Colonic mucosa (tissue), 4 donors: ENCODE results near the gene DDX1. TPM values are rescaled to one million over a fixed set of nuclear protein-coding genes. Genes with fewer than 3 reads are reported as not detected.

ENCODE experiments used
- DNase-seq: peaks from one replicate; pipeline ENCODE4 v3.0.0-alpha.2; 2020
- H3K27ac ChIP-seq: fragments of 200-600 bp; one replicate; pipeline ENCODE4 v1.8.0; 2021
- H3K27me3 ChIP-seq: fragments of 200-600 bp; one replicate; pipeline ENCODE4 v1.8.0; 2021
- H3K36me3 ChIP-seq: fragments of 200-600 bp; one replicate; pipeline ENCODE4 v1.8.0; 2021
- H3K4me1 ChIP-seq: fragments of 200-600 bp; one replicate; pipeline ENCODE4 v1.8.0; 2021; ENCODE audit warnings: mild to moderate bottlenecking
- H3K4me3 ChIP-seq: fragments of 200-600 bp; one replicate; pipeline ENCODE4 v1.8.0; 2021
- H3K9ac ChIP-seq, 2 donors: one replicate each; pipeline ENCODE4 v1.7.0; 2013; ENCODE audit warnings: control low read depth in 2 of 2, low read depth in 2 of 2, low read length in 2 of 2
- H3K9me3 ChIP-seq: fragments of 200-600 bp; one replicate; pipeline ENCODE4 v1.8.0; 2021
- CTCF ChIP-seq: fragments of 200-600 bp; IDR thresholded peaks from one replicate; pipeline ENCODE4 v1.8.0; 2022; ENCODE audit warnings: antibody characterized with exemption, mild to moderate bottlenecking
- intact Hi-C: fragments of 100-400 bp; cut with DNase I; formaldehyde crosslinking; loops from one replicate; pipeline ENCODE4 v1.14.1; 2022
- total RNA-seq, 2 donors: library from RNA; stranded (reverse); fragmentation: NEBNext Ultra II Directional in 1 of 2; extraction: Animal tissue kit (Norgen Biotek cat#: 25700) in 1 of 2; gene quantifications; one replicate each; pipeline ENCODE4 v1.2.1, GENCODE V29; 2021
- donor health status: healthy.
- donor health status: DM: no; HTN: no; CAD: no.
- donor health status: DM: no; HTN: no; CAD: no.

The DDX1 gene
- total RNA-seq, 2 donors from 2014 or later, result 71.6 to 91.3 TPM

- H3K36me3 ChIP-seq, result peaks cover 4% of the 10 kb centered on the region
Measured at GRCh38 chr2:15631883-15632282, 40.2 kb downstream of the DDX1 start.

GRCh38 chr2:15633043-15633970 is 41.6 kb downstream of the DDX1 start:
- no peaks in the 10 kb centered on the region for H3K4me1 ChIP-seq
- no peak overlapping the region for H3K4me3 ChIP-seq
- no peak overlapping the region for H3K9ac ChIP-seq
- intact Hi-C loops, result loop anchor here (10.0 kb wide), 2 partner anchors 111 to 301 kb away; no protein-coding TSS in a partner anchor
- no peak for DNase-seq
- H3K27ac ChIP-seq, result no peak overlapping the region
- TF ChIP-seq CTCF, result no peak
- H3K9me3 ChIP-seq, result no peaks in the 10 kb centered on the region
- no peaks in the 10 kb centered on the region for H3K27me3 ChIP-seq
- H3K36me3 ChIP-seq, result peaks cover 4% of the 10 kb centered on the region

More at GRCh38 chr2:15631883-15632282, 40.2 kb downstream of the DDX1 start:
- intact Hi-C loops, result loop anchor here (10.0 kb wide), 2 partner anchors 113 to 303 kb away; no protein-coding TSS in a partner anchor
- DNase-seq, result no peak
- H3K9ac ChIP-seq, result no peak overlapping the region
- no peaks in the 10 kb centered on the region for H3K27me3 ChIP-seq
- no peaks in the 10 kb centered on the region for H3K9me3 ChIP-seq
- TF ChIP-seq CTCF, result no peak
- no peak overlapping the region for H3K27ac ChIP-seq
- H3K4me1 ChIP-seq, result no peaks in the 10 kb centered on the region
- no peak overlapping the region for H3K4me3 ChIP-seq

GRCh38 chr2:15633971-15634346 is 42.3 kb downstream of the DDX1 start:
- Histone ChIP-seq H3K27me3 (no peaks in the 10 kb centered on the region), H3K9me3 (no peaks in the 10 kb centered on the region), H3K27ac (no peak overlapping the region), H3K4me1 (no peaks in the 10 kb centered on the region), H3K9ac (no peak overlapping the region), H3K4me3 (no peak overlapping the region), H3K36me3 (peaks cover 4% of the 10 kb centered on the region)
- DNase-seq, result no peak
- no peak for TF ChIP-seq CTCF
- intact Hi-C loops, result loop anchor here (10.0 kb wide), 2 partner anchors 111 to 301 kb away; no protein-coding TSS in a partner anchor

GRCh38 chr2:15634846-15635490 is 43.3 kb downstream of the DDX1 start:
- DNase-seq, result no peak
- no peak overlapping the region for H3K4me3 ChIP-seq
- H3K9ac ChIP-seq, result no peak overlapping the region
- peaks cover 4% of the 10 kb centered on the region for H3K36me3 ChIP-seq
- no peak for TF ChIP-seq CTCF
- no peaks in the 10 kb centered on the region for H3K27me3 ChIP-seq
- no peak overlapping the region for H3K27ac ChIP-seq
- H3K4me1 ChIP-seq, result no peaks in the 10 kb centered on the region
- H3K9me3 ChIP-seq, result no peaks in the 10 kb centered on the region
- intact Hi-C loops, result loop anchor here (5.0 to 10.0 kb wide), 4 partner anchors 110 to 972 kb away; no protein-coding TSS in a partner anchor

- no peak overlapping the region for H3K27ac ChIP-seq
- no peak overlapping the region for H3K9ac ChIP-seq
- DNase-seq, result peak; percentile 67
- no peaks in the 10 kb centered on the region for H3K9me3 ChIP-seq
- H3K4me3 ChIP-seq, result no peak overlapping the region
- no peaks in the 10 kb centered on the region for H3K27me3 ChIP-seq
- H3K4me1 ChIP-seq, result no peaks in the 10 kb centered on the region
- peak; percentile 69 for TF ChIP-seq CTCF
- H3K36me3 ChIP-seq, result no peaks in the 10 kb centered on the region
- intact Hi-C loops, result loop anchor here (2.0 to 10.0 kb wide), 5 partner anchors 108 to 970 kb away; no protein-coding TSS in a partner anchor
Measured at GRCh38 chr2:15636972-15637785, 45.5 kb downstream of the DDX1 start.
